HG03039 (cell line): ENCODE measurements around the gene ETS1.

Source experiments
- ATAC-seq: cut with Tn5 transposase; IDR thresholded peaks from one replicate; pipeline ENCODE4 v1.9.1; 2021; ENCODE audit warnings: mild to moderate bottlenecking, moderate library complexity; ENCODE audit not compliant: unreplicated experiment

Gene ETS1

DNA sequence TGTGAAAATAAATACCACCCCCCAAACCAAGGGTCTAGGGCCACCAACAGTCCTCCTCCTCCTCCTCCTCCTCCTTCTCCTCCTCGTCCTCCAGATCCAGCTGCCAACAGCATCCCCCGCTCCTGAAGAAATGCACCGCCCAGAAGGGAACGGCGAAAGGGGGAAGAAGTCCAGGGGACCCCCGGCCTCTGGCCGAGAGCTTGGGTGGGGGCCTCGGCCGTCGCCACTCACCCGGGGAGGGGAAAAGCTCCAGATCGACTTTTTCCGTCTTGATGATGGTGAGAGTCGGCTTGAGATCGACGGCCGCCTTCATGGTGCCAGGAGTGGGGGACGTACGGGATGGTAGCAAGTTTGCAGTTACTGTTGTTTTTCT, 65.7 kb downstream of the ETS1 start:
- ATAC-seq: no peak

DNA sequence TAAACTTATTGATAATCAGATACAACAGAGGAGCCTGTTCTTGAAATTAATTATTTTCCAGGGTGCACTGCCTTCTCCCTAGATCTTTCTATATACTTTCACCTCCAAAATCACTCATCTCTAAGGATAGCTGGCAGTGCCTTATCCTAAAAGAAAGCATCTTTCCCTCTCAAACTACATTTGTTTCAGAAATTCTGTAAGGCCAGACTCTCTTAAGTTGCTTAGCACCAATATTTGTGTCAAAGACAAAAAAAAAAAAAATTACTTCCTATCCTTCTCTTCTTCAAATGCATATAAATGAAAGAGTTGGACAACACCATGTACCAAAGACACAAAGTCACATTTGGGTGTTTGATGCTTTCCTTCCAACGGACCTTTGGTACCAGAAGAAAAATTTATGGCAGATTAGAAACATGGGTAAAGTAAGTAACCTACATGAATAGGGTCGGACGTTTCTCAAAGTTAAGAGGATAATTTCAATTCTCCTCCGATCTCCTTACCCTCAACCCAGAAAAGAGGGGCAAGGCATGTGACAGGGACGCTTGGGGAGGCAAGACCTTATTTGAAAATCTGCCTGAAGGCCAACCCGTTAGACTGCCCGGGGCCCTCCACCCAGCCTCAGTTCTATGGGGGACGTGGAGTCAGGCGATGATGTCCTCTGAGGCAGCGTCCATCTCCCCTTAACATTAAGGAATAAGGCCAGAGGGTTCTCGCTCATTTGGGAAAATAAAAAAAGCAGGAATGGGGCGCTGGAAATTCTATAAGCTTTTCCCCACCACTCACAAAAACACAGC, 66.3 kb downstream of the ETS1 start:
- ATAC-seq: no peak

GRCh38 chr11:128520206-128520887, 67.0 kb downstream of the ETS1 start:
- ATAC-seq: no peak

DNA sequence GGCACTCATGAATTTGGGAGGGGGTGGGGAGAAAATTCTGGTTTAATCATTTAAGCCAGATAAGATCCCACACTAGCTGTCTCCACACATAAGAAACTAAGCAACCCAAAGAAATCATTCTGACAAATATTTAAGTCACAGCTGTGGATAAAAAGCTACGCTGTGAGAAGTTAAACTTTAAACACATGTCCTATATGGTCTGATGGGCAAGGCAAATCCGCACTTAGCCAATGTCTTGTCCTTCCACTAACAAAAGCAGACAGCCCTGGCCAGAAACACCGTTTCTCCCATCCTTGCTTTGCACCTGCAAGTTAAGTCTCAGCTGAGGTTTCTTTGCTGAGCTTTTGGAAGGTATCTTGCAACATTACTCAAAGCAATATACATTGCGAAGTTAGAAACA, 68.0 kb downstream of the ETS1 start:
- ATAC-seq: no peak

DNA sequence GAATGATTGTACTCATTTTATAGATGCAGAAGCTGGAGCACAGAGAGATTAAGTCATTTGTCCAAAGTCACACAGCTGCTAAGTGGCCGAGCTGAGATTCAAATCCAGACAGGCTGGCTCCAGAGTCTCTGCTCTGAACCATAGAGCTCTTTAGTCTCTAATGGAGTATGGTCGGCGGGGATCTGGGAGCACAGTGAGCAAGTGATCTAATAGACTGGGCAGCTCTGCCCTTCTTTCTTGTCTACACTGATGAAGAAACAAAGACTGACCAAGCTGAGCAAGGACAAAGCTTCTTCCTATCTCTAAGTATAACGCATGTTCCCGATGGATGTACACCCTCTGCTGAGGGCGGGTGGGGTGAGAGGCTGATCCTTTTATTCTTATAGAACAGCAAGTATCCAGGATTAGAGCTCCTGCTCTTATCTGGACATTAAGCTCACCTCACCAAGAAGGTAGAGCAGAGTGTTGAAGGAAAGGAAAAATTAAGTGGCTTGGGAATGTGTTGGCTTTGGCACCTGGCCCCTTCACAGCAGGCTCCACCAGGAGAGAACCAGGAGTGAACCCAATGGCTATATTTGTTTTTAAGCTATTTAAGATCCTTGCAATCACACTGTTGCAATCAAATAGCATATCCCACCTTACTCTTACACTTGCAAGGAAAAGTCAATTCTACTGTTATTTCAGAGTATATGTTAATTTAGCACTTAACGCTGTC, 68.7 kb downstream of the ETS1 start:
- ATAC-seq: no peak

GRCh38 chr11:128517451-128518230, 69.7 kb downstream of the ETS1 start:
- ATAC-seq: no peak

DNA sequence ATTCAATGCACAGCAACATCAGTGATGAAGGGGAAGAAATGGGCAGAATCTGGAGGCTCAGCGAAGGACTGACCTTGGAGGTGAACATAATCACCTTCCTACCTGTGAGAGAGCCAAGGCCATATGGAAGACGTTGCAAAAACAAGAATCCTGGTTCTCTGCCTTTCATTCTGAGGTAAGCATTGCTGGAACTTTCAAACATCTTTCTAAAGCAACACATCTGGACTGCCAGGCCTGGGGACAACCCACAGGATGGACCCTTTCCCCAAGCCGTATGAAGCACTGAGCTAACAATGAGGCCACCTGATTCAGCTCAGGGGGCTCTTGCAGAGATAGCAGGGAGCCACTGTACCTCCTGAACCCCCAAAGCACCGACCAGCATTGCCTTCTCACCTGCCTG, 70.5 kb downstream of the ETS1 start:
- no peak for ATAC-seq

- no peak for ATAC-seq
These were observed 71.3 kb downstream of the ETS1 start for GRCh38 chr11:128515826-128516778.

DNA sequence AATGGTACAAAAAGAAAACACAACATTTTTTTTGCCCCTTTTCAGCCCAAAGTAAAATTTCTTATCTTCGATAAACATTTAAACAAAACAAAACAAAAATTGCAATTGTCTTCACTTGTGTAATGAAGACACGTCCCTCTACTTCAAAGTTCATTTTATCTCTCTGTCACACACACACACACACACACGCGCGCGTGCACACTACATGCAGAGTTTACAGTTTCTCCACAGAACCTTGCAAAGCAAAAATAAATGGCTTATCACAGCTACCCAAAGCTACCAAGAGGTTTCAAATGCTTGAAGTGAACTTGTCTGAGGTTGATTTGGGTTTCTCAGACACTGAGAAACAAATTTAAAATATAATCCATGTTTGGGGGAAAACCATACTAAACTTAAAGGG, 72.3 kb downstream of the ETS1 start:
- ATAC-seq: no peak

GRCh38 chr11:128513915-128514681, 73.3 kb downstream of the ETS1 start:
- ATAC-seq: no peak

- no peak for ATAC-seq
These were observed 74.8 kb downstream of the ETS1 start for GRCh38 chr11:128512474-128512996.

GRCh38 chr11:128511712-128512111, 75.6 kb downstream of the ETS1 start:
- ATAC-seq: no peak

DNA sequence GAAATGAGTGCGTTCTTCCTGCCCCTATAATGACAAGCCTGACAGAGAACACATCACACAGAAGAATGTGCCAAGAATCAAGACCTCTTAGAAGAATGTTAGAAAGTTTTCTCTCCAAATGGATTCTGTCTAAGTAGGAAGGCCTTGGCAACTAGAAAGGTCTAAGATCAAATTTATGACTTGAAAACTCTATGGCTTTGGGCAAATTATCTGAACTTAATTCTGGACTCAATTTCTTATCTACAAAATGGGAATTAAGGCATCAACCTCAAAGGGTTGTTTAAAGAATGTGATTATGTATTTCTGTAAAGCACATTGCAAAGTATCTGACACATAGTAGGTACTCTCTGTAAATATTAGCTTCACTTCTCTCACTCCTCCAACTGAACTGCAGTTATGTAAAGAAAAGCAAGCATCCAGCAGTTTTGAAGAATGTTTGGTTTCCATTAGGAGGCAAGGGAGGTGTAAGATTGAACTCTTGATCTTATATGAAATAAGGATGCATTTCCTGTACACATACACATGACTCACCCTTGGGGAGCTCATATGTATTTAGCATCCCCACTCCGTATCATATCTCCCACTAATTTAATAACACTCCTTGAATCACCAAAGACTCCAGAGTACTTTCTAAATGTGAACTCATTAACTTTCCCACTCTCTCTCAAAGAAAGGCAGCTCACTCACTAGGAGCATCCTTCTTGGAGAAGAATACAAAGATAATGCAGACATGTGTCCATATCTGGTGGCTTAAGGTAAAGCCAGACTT, 77.6 kb downstream of the ETS1 start:
- no peak for ATAC-seq

GRCh38 chr11:128508770-128509510, 78.4 kb downstream of the ETS1 start:
- no peak for ATAC-seq

DNA sequence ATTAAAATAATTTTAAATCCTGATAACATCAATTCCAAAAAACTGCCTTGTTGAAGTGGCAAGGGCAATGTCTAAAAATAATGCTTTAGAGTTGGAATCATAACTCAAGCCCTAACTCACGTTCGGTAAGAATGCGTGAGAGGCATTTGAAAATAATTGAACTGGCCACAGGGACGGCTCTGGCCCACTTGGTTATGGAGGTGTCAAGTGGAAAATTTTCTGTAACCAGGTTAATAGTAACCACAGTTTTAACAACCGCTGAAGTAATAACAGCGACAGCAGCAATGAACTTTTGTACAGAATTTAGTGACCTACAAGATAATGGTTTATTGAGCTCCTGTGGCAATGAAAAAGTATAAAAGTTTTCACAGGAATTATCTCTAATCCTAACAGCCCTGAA, 79.4 kb downstream of the ETS1 start:
- no peak for ATAC-seq

DNA sequence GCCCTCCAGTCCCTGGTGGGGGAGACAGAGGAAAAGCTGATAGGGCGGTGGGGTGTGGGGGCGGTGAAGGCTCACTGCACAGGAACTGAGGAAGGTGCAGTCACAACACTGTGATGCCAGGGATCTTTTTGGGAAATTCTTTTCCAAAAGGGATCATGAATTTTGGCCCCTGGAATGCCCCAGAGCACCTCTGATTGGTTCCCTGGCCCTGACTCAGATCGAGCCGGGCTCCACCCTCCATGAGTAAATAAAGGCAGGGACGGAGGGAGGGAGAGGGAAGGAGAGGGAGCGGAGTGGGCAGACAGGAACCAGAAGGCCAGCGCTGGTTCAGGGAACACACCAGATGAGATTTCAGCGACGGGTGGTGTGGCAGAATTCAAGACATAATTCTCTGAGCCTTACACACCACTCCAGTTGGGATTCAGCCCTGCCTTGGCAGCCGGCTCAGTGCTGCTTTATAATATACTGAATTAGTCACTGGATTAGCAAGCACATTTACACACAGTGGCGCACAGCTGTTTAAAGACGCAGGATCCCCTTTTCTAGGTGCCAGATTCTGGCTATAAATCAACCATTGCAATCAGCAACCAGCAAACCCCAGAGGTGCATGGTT, 80.3 kb downstream of the ETS1 start:
- no peak for ATAC-seq

DNA sequence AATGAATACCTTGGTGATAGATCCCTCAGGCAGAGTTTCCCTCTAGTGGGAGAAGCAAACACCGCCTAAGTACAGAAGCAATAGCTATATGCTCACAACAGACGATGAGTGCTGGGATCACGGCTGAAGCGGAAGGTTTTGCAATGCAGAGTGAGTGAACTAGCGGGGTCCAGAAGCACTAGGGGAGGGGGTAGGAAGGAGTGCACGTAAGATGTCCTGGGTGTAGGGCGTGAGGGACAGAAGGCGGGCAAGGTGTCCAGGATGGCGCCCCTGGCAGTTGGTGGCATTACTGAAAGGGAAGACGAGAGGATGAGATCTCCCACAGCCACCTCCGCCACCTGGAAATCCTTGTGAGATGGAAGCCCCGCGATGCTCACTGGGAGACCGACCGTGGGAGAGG, 81.0 kb downstream of the ETS1 start:
- no peak for ATAC-seq
